ENCODE data around the gene PLCB1.

- no peak for TF ChIP-seq POLR2A (IDR thresholded peaks at IDR 0.05; ENCODE audit: low read length)
- TF ChIP-seq GATA1 (IDR thresholded peaks at IDR 0.05; ENCODE audit: low read depth, low read length), result no peak
These were observed 531.4 kb downstream of the PLCB1 start for GRCh38 chr20:8663424-8663823.
